Kidney tubule cell (primary cell): ENCODE results near the gene ENTR1.
"Not testable (repeated sequence)": the region's sequence is repeated elsewhere in the genome, so short reads cannot be mapped to it uniquely, and the experiment has no call there.

ENCODE experiments used
- DNase-seq: peaks from one replicate; pipeline ENCODE4 v3.0.0-alpha.2; 2018; ENCODE audit warnings: low spot score

The ENTR1 gene

DNA sequence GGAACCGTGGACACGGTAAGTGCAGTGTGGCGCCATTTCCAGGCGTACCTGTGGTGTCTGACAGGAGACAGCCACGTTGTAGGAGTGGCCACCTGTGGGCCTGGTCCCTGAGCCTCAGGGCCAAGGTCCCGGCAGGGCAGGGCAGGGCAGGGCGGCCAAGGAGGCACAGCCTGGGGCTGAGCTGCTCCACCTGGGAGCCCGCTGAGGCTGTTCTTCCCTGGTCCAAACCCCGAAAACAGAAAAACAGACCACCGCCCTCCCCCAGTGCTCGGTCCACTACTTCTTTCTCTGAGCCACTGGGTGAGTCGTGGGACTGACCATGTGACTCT, 8.6 kb upstream of the ENTR1 start:
- no peak for DNase-seq

DNA sequence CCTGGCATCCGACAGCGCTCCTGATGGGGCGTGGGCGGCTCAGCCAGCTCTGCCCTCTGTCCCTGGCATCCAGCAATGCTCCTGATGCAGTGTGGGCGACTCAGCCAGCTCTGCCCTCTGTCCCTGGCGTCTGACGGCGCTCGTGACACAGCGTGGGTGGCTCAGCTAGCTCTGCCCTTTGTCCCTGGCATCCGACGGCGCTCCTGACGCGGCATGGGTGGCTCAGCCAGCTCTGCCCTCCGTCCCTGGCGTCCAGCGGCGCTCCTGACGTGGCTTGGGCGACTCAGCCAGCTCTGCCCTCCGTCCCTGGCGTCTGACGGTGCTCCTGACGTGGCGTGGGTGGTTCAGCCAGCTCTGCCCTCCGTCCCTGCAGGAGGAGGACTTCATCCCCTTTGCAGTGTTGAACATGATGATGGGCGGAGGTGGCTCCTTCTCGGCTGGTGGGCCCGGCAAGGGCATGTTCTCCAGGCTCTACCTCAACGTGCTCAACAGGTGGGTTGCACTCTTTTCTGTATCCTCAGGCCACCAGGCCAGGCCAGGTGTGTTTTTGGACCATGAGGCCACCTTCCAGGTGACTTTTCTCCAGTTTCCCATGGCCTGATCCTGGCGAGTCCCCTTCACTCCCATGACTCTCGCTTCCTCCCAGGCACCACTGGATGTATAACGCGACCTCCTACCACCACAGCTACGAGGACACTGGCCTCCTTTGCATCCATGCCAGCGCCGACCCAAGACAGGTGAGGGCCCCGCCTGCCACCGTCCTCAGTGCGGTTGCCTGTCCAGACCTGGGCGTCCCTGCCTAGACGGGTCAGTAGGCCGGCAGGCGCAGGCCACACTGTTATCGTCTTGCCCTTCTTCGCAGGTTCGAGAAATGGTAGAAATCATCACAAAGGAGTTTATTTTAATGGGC, 8.0 kb upstream of the ENTR1 start:
- no peak for DNase-seq

DNA sequence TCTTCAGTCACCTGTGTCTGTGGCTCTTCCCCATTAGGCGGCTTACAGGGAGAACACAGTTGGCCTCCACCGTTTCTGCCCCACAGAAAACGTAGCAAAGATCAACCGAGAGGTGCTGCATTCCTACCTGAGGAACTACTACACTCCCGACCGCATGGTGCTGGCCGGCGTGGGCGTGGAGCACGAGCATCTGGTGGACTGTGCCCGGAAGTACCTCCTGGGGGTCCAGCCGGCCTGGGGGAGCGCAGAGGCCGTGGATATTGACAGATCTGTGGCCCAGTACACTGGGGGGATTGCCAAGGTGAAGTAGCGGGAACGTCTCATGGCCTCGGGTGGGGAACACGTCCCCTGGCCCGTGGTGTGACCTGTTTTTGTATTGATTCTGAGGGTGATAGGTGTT, 6.5 kb upstream of the ENTR1 start:
- DNase-seq, result no peak

DNA sequence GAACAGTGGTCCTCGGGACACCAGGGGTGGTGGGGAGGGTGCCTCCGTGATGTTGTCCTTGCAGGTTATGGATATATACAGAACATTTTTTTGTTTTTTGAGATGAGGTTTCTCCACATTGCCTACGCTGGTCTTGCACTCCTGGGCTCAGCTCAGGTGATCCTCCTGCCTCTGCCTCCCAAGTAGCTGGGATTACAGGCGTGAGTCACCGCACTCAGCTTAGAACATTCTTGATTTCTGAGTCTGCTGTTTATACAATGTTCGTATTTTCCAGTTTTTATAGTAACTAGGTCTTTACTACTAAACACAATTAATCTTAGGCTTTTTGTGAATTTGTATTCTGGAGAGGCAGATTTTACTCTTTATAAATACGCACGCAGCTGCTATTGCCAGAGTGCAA, 6.0 kb upstream of the ENTR1 start:
- no peak for DNase-seq

DNA sequence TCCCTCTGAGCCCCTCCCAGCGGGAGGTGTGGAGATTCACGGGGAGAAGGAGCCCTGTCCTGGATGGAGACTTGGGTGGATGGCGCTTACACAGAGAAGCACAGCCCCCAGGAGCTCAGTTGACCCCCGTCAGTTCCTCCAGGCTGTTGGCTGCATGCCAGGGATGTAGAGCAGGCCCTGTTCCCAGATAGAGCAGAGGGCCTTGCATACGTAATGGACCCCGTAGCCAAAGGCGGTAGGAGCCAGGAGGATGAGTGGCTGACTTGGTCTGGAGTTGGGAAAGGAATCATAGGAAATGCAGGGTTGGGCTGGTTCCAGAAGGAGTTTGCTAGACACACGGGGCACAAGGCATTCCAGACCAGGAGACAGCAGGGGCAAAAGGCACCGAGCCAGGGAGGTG, 2.5 kb upstream of the ENTR1 start:
- DNase-seq, result no peak

DNA sequence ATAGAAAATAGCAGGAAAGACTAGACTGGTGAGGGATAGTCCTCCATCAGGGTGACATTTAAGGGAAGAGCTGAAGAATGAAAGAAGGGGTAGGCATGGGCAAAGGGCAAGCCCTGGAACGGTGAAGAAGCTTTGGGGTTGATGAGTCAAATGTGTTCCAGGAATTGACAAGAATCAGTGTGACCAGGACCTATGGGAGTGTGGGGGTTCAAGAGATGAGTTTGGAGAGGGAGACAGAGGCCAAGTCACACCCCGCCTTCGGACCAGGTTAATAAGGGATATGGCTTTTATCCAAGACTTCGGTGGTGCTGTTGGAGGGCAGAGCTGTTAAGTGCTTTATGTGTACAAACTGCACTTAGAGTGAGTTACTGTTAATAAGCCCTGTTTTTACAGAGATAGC, 964 bp upstream of the ENTR1 start:
- no peak for DNase-seq

GRCh38 chr9:136409557-136410455, 608 bp downstream of the ENTR1 start:
- peak; percentile 56 for DNase-seq

GRCh38 chr9:136407911-136408310, 2.5 kb downstream of the ENTR1 start:
- DNase-seq, result no peak

DNA sequence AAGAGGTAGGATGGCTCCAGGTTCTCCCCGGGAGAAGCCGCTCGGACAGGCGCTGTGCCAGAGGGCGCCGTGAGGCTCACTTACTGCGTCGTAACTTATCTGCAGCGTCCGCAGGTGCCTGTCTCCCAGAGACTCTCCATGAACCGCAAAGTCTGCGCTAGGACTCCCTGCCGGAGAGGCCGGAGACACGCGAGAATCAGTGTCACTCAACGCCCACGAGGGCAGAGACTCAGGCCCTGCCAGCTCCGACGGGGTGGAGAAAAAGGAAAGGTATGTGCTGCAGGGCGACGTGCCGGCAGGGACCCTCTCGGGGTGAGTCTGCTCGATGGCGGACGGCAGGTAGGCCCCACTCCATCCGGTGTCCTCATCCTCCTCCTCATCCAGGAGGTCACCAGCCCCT, 3.4 kb downstream of the ENTR1 start:
- not testable (repeated sequence) for DNase-seq

DNA sequence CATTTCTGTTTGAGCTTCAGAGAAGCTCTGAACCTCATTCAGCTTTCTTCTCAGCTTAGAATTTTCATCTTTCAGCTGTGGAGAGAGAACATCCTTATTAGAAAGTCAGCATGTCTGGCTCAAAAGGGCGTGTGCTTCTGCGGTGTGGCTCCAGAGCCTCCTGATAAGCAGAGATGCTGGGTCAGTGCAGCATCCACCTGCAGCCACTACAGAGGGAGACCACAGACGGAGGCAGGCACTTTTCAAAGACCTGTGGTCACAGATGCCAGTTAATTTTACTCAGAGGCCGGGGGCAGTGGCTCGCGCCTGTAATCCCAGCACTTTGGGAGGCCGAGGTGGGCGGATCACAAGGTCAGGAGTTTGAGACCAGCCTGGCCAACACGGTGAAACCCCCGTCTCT, 4.5 kb downstream of the ENTR1 start:
- not testable (repeated sequence) for DNase-seq

GRCh38 chr9:136405481-136405880, 4.9 kb downstream of the ENTR1 start:
- DNase-seq, result no peak

DNA sequence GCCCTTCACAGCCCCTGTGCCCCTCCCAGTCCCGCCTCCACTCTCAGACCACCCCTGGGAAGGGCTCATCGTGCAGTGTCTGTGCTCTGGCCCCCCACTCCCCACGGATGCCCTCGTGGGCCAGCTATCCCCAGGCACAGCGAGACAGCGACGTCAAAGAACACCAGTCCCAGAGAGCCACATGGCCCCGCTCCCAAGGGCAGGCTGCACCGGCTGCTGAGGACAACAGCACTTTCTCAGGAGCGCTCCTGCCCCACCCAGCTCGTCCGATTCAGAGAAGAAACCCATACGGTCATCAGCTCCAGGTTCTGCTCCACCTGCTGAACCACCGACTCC, 5.6 kb downstream of the ENTR1 start:
- DNase-seq, result no peak

DNA sequence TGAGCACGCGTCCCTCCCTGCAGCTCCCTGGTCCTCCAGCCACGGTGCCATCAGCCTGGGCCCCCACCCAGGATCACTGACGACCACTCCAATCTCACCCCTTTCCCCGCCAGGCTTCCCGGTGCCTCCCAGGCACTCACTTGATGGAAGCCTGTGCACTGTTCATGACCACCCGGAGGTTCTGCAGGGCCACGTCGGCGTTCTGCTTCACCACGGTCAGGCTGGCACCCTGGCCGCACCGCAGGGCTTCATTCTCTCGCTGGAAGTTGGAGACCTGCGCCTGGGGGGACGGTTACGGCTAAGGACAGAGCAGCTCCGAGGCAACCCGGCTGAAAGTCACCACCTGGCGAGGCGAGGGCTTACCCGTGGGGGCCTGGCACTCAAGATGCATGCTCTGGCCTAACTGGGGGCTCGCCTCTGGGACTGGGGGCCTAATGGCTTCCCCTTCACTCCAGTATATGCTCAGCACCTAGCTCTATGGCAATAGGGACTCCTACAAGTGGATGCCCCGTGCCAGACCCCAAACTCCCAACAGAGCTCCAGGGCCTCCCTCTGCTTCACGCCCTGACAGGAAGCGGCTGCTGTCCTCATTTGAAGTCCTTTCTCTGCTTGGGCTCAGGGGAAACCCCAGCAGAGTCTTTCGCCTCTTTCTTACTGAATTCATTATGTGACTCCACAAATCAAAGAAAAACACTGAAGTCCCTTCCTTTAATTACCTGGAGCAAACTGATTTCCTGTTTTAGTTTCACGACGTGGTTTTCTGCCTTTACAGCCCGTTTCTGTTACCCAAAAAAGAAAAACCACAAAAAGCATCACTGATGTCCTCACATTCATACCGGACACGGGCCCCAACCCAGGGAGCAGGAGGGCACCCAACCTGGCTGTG, 6.3 kb downstream of the ENTR1 start:
- no peak for DNase-seq

- no peak for DNase-seq
Measured at GRCh38 chr9:136403538-136403914, 6.9 kb downstream of the ENTR1 start.

GRCh38 chr9:136402067-136402466, 8.3 kb downstream of the ENTR1 start:
- no peak for DNase-seq

DNA sequence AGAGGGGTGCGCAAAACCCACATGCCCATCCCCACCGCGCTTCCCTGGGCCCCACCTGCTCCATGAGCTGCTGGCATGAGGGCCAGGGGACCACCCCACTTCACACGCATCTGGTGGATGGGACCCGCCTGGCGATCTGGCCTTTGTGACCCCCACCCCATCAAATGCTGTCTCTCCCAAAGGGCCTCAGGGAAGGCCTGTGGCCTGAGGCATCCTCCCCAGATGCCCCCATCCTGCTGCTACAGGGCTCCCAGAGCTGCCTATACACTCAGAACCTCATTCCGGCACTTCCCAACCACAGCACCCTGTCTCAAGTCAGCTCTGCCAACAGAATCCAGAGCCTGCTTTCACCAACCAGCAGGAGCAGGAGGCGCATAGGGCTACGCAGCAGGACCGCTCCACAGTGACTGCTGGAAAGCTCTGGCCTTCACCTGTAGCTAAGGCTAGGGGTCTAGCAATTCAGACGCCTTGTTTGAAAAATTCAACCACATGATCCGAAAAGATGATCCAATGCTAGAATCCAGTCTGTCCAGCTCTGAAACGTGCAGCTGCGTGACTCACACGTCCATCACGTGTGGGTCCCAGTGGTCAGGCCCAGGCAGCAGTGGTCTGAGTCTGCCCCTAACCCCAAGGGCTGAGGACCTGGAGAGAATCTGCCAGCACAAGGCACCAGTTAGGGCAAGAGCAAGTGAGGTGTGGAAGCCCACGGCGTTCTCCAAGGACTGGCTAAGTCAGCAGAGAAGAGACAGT, 9.1 kb downstream of the ENTR1 start:
- no peak for DNase-seq

- DNase-seq, result peak; percentile 89
Measured at GRCh38 chr9:136400038-136400834, 10.2 kb downstream of the ENTR1 start, which contains the start of gene SNAPC4. SNAPC4 (minus strand) TSS chr9:136400170; CDS start chr9:136398428, 1,742 bp downstream.

DNA sequence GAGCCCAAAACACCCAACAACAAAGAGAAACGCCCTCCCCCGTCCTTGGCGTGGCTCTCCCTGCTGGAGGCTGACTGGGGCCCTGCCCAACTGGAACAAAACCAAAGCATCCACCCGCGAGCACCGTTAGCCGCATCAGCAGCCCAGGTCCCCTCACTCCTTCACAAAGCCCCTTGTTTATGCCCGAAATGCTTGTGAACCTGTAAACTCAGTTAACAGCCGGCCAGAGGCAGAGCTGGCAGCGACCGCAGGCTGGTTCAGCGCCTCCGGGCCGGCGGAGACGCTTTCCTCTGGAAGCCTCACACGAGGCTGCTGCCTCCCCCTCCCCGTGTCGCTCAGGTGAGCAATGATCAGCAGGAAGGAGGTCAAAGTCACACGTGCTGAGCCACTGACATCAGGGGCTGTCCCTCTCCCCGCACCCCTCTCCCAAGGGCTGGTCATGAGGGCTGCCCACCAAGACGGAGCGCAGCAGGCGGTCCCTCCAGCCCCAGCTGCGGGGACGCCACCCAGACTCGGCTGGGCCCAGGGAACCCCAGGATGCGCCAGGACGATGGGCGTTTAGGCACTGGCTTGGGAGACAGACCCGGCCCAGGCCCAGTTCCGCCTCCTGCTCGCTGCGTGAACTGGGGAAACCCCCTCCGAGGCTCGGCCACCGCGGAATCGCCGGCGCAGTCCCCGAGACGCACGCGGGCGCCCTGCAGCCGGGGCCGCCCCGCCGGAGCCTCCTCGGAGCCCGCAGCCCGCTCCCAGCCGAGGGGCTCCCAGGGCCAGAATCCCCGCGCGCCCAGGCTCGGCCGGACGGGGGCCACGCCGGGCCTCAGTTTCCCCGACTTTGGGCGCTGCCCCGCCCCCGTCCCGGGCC, 11.0 kb downstream of the ENTR1 start:
- peak; percentile 58 for DNase-seq

GRCh38 chr9:136398286-136398685, 12.1 kb downstream of the ENTR1 start:
- DNase-seq, result no peak

DNA sequence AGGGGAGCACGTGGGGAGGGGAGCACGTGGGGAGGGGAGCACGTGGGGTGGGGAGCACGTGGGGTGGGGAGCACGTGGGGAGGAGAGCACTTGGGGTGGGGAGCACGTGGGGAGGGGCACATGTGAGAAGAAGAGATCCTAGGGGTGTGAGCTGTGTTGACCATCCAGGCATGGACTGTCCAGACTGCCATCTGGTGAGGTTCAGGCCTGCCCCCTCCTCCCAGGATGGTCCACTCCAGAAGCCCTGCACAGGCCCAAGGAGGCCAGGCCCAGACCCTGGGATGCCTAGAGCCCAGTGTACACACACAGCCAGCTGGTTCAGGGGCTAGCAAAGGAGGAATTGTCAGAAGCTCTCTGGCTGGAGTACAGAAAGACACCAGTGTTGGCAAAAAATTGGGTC, 12.8 kb downstream of the ENTR1 start:
- no peak for DNase-seq
